Kidney epithelial cell (primary cell): Measurements from ENCODE around the gene CASP14. TPM values are rescaled to one million over a fixed set of nuclear protein-coding genes. Genes with fewer than 3 reads are reported as not detected.
"Not testable (repeated sequence)": the region's sequence is repeated elsewhere in the genome, so short reads cannot be mapped to it uniquely, and the experiment has no call there.

Experiments used
- DNase-seq: peaks from one replicate; pipeline ENCODE4 v3.0.0-alpha.2; 2010; ENCODE audit warnings: low read depth
- H3K27me3 ChIP-seq: 2 replicates; pipeline ENCODE4 v1.6.0; 2011; ENCODE audit warnings: low read length; ENCODE audit not compliant: control insufficient read depth, insufficient read depth
- H3K36me3 ChIP-seq: 2 replicates; pipeline ENCODE4 v1.5.1; 2011; ENCODE audit warnings: low read length; ENCODE audit not compliant: control insufficient read depth, insufficient read depth
- H3K4me3 ChIP-seq: 2 replicates; pipeline ENCODE4 v1.5.1; 2011; ENCODE audit warnings: low read depth, mild to moderate bottlenecking, control low read depth, low read length
- total RNA-seq: library from RNA; depleted of rRNA; stranded (reverse); fragments of >200 nt; gene quantifications from 2 replicates; pipeline ENCODE4 v1.2.3, GENCODE V29; 2015
- TF ChIP-seq, protein P1 (sequence below): IDR thresholded peaks from 2 replicates; pipeline ENCODE4 v1.5.1; 2011; ENCODE audit warnings: mild to moderate bottlenecking, moderate library complexity, low read length, control low read depth, inconsistent platforms; ENCODE audit not compliant: insufficient read depth, poor library complexity, severe bottlenecking

CASP14 gene
- total RNA-seq, result not detected in 2 replicates

- no peaks in the 10 kb centered on the region for H3K27me3 ChIP-seq
- no peak within 1 kb of the TSS for H3K4me3 ChIP-seq
- TF ChIP-seq, protein P1, sequence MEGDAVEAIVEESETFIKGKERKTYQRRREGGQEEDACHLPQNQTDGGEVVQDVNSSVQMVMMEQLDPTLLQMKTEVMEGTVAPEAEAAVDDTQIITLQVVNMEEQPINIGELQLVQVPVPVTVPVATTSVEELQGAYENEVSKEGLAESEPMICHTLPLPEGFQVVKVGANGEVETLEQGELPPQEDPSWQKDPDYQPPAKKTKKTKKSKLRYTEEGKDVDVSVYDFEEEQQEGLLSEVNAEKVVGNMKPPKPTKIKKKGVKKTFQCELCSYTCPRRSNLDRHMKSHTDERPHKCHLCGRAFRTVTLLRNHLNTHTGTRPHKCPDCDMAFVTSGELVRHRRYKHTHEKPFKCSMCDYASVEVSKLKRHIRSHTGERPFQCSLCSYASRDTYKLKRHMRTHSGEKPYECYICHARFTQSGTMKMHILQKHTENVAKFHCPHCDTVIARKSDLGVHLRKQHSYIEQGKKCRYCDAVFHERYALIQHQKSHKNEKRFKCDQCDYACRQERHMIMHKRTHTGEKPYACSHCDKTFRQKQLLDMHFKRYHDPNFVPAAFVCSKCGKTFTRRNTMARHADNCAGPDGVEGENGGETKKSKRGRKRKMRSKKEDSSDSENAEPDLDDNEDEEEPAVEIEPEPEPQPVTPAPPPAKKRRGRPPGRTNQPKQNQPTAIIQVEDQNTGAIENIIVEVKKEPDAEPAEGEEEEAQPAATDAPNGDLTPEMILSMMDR, result no peak
- no peaks in the 10 kb centered on the region for H3K36me3 ChIP-seq
- no peak for DNase-seq
These were observed at the start of gene CASP14 for GRCh38 chr19:15048885-15049541. CASP14 (plus strand) TSS chr19:15049480; CDS start chr19:15052252, 2,772 bp downstream.

GRCh38 chr19:15008308-15008707 is 41.0 kb upstream of the CASP14 start:
- TF ChIP-seq, protein P1, result no peak
- Histone ChIP-seq H3K36me3 (no peaks in the 10 kb centered on the region), H3K4me3 (no peak overlapping the region), H3K27me3 (peaks cover 11% of the 10 kb centered on the region)
- no peak for DNase-seq

DNA sequence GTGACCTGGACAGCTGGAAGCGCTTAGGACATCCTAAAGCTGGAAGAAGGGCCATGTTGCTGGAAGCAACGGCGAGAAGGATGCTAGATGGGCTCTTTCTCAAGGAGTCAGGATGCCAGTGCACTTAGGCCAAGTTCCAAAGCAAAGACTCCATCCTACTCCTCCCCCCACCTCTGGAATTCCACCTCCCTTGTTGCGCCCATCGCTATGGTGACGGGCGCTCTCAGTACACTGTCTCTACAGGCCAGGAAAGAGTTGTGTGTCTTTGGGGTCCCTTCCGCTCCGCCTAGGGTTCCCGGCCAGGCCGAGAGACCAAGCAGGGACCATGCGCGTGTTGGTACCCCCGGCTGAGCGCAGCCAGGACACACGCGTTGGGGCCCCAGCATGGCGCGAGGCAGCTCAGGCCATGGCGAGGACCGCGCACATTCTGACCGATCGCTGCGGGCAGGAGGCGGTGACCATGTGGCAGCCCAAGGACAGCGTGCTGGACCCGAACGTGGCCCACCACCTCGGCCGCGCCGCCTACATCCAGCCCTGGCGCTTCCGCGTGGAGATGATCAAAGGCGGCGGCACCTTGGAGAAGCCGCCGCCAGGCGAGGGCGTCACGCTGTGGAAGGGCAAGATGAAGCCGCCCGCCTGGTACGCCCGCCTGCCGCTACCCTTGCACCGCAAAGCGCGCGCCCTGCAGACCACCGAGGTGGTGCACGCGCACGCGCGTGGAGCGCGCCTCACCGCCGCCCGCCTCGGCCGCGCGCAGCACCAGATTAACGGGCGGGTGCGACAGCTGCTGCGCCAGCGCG is 38.6 kb upstream of the CASP14 start:
- Histone ChIP-seq H3K4me3 (no peak overlapping the region), H3K27me3 (peaks cover 11% of the 10 kb centered on the region), H3K36me3 (no peaks in the 10 kb centered on the region)
- TF ChIP-seq, protein P1, result no peak
- DNase-seq, result no peak

GRCh38 chr19:15014579-15014978 is 34.7 kb upstream of the CASP14 start:
- no peak for DNase-seq
- no peak overlapping the region for H3K4me3 ChIP-seq
- TF ChIP-seq, protein P1, result no peak
- peaks cover 11% of the 10 kb centered on the region for H3K27me3 ChIP-seq
- no peaks in the 10 kb centered on the region for H3K36me3 ChIP-seq

DNA sequence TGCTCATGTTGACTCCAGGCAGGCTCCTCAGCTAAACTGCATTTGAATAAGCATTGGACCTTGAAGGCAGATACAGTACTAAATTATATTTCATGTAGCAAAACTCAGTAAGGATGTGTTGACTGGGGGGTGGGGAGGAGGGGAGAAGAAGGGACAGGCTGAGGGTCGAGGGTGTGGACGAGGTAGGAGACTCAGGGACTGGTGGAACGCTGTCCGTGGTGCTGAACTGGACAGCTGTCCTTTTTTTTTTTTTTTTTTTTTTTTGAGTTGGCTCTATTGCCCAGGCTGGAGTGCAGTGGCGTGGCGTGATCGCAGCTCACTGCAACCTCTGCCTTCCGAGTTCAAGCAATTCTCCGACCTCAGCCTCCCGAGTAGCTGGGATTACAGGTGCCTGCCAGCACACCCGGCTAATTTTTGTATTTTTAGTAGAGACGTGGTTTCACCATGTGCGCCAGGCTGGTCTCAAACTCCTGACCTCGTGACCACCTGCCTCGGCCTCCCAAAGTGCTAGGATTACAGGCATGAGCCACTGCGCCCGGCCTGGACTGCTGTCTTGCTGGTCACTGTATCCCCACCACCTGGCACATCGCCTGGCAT is 33.2 kb upstream of the CASP14 start:
- TF ChIP-seq, protein P1, result no peak
- peaks cover 2% of the 10 kb centered on the region for H3K27me3 ChIP-seq

DNA sequence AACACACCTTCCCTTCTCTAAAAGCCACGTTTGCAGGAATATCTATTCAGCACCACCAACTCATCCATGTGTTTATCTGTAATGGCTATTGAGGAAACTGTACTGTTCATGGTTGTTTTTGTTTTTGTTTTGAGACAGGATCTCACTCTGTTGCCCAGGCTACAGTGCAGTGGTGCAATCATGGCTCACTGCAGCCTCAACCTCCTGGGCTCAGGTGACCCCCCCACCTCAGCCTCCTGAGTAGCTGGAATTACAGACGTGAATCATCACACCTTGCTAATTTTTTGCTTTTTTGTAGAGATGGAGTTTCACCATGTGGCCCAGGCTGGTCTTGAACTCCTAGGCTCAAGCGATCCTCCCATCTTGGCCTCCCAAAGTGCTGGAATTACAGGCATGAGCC is 30.4 kb upstream of the CASP14 start:
- DNase-seq, H3K27me3 ChIP-seq, H3K4me3 ChIP-seq, H3K36me3 ChIP-seq: not testable (repeated sequence)

More for the DNA sequence above, 33.2 kb upstream of the CASP14 start:
- DNase-seq, result no peak
- no peaks in the 10 kb centered on the region for H3K36me3 ChIP-seq
- H3K4me3 ChIP-seq, result no peak overlapping the region
